ENCODE measurements around the gene GAGE12H.
"Not testable (repeated sequence)": the region's sequence is repeated elsewhere in the genome, so short reads cannot be mapped to it uniquely, and the experiment has no call there.

GAGE12H gene

GRCh38 chrX:49579649-49580048 is at the start of gene GAGE12H:
Gene GAGE12H (plus strand): TSS chrX:49579949. CDS start chrX:49581104, 1,155 bp downstream.
- not testable (repeated sequence) for FAIRE-seq

DNA sequence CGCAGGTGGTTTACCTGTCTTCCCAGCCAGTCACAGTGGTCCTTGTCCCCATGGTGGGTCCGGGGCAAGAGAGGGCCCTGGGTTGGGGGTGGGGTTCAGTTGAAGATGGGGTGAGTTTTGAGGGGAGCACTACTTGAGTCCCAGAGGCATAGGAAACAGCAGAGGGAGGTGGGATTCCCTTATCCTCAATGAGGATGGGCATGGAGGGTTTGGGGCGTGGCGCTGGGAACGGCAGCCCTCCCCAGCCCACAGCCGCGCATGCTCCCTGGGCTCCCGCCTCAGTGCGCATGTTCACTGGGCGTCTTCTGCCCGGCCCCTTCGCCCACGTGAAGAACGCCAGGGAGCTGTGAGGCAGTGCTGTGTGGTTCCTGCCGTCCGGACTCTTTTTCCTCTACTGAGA is 47.9 kb upstream of the GAGE12H start, which contains the start of gene GAGE12C:
Gene GAGE12C, plus strand, starts transcription at position 301 of the 400 bp plus-strand sequence. CDS start 1,155 bp downstream, outside the sequence.
- not testable (repeated sequence) for FAIRE-seq

- not testable (repeated sequence) for FAIRE-seq
Observed at GRCh38 chrX:49541433-49541832, 38.3 kb upstream of the GAGE12H start, which contains the start of gene GAGE12D. Gene GAGE12D (plus strand): TSS chrX:49541733. CDS start chrX:49542888, 1,155 bp downstream.

DNA sequence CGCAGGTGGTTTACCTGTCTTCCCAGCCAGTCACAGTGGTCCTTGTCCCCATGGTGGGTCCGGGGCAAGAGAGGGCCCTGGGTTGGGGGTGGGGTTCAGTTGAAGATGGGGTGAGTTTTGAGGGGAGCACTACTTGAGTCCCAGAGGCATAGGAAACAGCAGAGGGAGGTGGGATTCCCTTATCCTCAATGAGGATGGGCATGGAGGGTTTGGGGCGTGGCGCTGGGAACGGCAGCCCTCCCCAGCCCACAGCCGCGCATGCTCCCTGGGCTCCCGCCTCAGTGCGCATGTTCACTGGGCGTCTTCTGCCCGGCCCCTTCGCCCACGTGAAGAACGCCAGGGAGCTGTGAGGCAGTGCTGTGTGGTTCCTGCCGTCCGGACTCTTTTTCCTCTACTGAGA is 28.8 kb upstream of the GAGE12H start, which contains the start of gene GAGE12E:
Gene GAGE12E, plus strand, starts transcription at position 301 of the 400 bp plus-strand sequence. CDS start 1,155 bp downstream, outside the sequence.
- not testable (repeated sequence) for FAIRE-seq

GRCh38 chrX:49560542-49560941 is 19.2 kb upstream of the GAGE12H start, which contains the start of gene GAGE12F:
Gene GAGE12F (plus strand): TSS chrX:49560842. CDS start chrX:49561997, 1,155 bp downstream.
- not testable (repeated sequence) for FAIRE-seq

DNA sequence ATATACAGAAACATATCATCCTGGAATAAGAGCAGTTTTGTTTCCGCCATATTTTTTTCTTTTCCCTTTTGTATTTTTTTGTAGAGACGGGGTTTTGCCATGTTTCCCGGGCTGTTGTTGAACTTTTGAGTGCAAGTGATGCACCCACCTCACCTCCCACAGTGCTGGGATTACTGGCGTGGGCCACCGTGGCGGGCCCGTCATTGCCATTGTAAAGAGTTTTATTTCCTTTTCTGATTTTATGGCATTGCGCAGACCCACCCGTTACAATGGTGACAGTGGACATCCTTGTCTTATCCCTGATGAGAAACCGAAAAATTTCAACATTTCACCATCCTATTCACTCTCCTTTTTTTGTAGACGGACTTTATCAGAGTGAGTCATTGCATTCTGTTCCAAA is 11.0 kb upstream of the GAGE12H start:
- not testable (repeated sequence) for FAIRE-seq

- not testable (repeated sequence) for FAIRE-seq
Observed at GRCh38 chrX:49569152-49569551, 10.6 kb upstream of the GAGE12H start.

GRCh38 chrX:49570100-49570499 is 9.6 kb upstream of the GAGE12H start, which contains the start of gene GAGE12G:
Gene GAGE12G (plus strand): TSS chrX:49570400. CDS start chrX:49571555, 1,155 bp downstream.
- FAIRE-seq: not testable (repeated sequence)

GRCh38 chrX:49589196-49589595 is 9.4 kb downstream of the GAGE12H start, which contains the start of gene GAGE2A:
Gene GAGE2A (plus strand): TSS chrX:49589496. CDS start chrX:49590651, 1,155 bp downstream.
- not testable (repeated sequence) for FAIRE-seq

GRCh38 chrX:49589769-49590478 is 10.2 kb downstream of the GAGE12H start:
- FAIRE-seq: not testable (repeated sequence)

GRCh38 chrX:49590488-49590887 is 10.7 kb downstream of the GAGE12H start:
- FAIRE-seq: not testable (repeated sequence)

DNA sequence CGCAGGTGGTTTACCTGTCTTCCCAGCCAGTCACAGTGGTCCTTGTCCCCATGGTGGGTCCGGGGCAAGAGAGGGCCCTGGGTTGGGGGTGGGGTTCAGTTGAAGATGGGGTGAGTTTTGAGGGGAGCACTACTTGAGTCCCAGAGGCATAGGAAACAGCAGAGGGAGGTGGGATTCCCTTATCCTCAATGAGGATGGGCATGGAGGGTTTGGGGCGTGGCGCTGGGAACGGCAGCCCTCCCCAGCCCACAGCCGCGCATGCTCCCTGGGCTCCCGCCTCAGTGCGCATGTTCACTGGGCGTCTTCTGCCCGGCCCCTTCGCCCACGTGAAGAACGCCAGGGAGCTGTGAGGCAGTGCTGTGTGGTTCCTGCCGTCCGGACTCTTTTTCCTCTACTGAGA is 19.0 kb downstream of the GAGE12H start, which contains the start of gene GAGE1:
Gene GAGE1, plus strand, starts transcription at position 301 of the 400 bp plus-strand sequence. CDS start 1,155 bp downstream, outside the sequence.
- not testable (repeated sequence) for FAIRE-seq

DNA sequence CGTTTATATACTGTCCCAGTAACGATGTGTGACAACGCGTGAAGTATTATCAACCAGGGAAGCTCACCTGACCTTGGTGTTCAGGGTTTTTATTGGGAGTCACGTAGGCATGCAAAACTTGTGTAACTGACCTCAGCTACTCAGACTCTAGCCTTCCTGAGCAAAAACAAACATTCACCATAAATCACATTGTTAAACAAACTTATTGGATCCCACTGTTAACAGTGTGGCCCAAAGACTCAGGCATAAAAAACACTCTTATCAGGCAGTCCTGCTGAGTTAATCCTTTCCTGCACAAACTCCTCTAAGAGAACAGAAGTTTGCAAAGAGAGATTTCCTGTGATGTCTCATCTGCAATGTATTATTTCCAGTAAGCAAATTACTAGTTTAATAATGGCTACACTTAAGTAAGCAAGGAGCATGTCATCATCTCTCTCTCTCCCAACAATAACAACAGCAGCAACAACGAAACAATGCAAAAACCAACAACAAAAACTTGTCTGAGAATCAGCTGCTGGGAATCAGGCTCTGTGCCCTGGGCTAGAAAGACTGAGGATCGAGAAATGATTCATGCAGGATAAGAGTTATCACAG is 31.1 kb downstream of the GAGE12H start:
- no peak for FAIRE-seq

GRCh38 chrX:49618574-49618973 is 38.8 kb downstream of the GAGE12H start:
- no peak for FAIRE-seq

GRCh38 chrX:49627086-49627777 is 47.5 kb downstream of the GAGE12H start:
- no peak for FAIRE-seq

Measured in A204.1 (cell line).